HCT116 (cell line): ENCODE data around the gene PCMT1.

Experiments
- CTCF ChIP-seq, 3 experiments: fragments of 200-600 bp in 1 of 3; sonication (generic) in 1 of 3; IDR thresholded peaks in 2 of 3; conservative IDR thresholded peaks in 1 of 3; 2 replicates each; pipeline ENCODE4 v1.5.1; 2012 to 2017; ENCODE audit warnings: low read depth in 2 of 3, low read length in 2 of 3, antibody characterized with exemption in 1 of 3, borderline replicate concordance in 1 of 3, control low read depth in 1 of 3, mild to moderate bottlenecking in 1 of 3, mixed read lengths in 1 of 3, mixed run types in 1 of 3, moderate library complexity in 1 of 3; ENCODE audit not compliant: insufficient read depth in 1 of 3
- POLR2A ChIP-seq: IDR thresholded peaks from 2 replicates; pipeline ENCODE4 v1.7.0; 2011; ENCODE audit warnings: borderline replicate concordance; ENCODE audit not compliant: insufficient read depth, insufficient read length; ENCODE audit errors: extremely low read depth
- YY1 ChIP-seq: IDR thresholded peaks from 2 replicates; pipeline ENCODE4 v1.6.1; 2011; ENCODE audit warnings: low read length, low read depth, moderate library complexity, mild to moderate bottlenecking; ENCODE audit not compliant: insufficient replicate concordance; ENCODE audit errors: extremely low read depth

GRCh38 chr6:149852881-149853280 lies 103.3 kb downstream of the PCMT1 start:
- no peak for TF ChIP-seq YY1
- no peak for TF ChIP-seq CTCF (IDR thresholded peaks at IDR 0.05 in 2 of 3, conservative IDR thresholded peaks at IDR 0.05 in 1 of 3; ENCODE audit: borderline replicate concordance in 1 of 3, insufficient read depth in 1 of 3, low read depth in 2 of 3, low read length in 2 of 3)
- TF ChIP-seq POLR2A = no peak
